SKM-1 treated with dmso at 0.1 percent for 144 hours (cell line): ENCODE measurements around the gene FHOD3.
"Not testable (repeated sequence)": the region's sequence is repeated elsewhere in the genome, so short reads cannot be mapped to it uniquely, and the experiment has no call there.

Experiments
- DNase-seq: peaks from one replicate; lab custom pipeline; 2025; ENCODE audit not compliant: unreplicated experiment; lab: John Stamatoyannopoulos, UW

Gene FHOD3

GRCh38 chr18:36762965-36763364 lies 465.5 kb downstream of the FHOD3 start:
- DNase-seq, result not testable (repeated sequence)

GRCh38 chr18:36766836-36767235 lies 469.3 kb downstream of the FHOD3 start:
- DNase-seq, result no peak

- DNase-seq, result no peak
Measured at GRCh38 chr18:36769172-36769571, 471.7 kb downstream of the FHOD3 start.

GRCh38 chr18:36769611-36770314 lies 472.2 kb downstream of the FHOD3 start:
- no peak for DNase-seq

GRCh38 chr18:36770315-36770946 lies 472.9 kb downstream of the FHOD3 start:
- no peak for DNase-seq

GRCh38 chr18:36771245-36771644 lies 473.7 kb downstream of the FHOD3 start:
- no peak for DNase-seq

- no peak for DNase-seq
Measured at GRCh38 chr18:36772241-36772723, 474.8 kb downstream of the FHOD3 start.

GRCh38 chr18:36775396-36775795 lies 477.9 kb downstream of the FHOD3 start:
- DNase-seq, result no peak

- no peak for DNase-seq
Measured at GRCh38 chr18:36776650-36777049, 479.1 kb downstream of the FHOD3 start.

GRCh38 chr18:36777566-36777965 lies 480.1 kb downstream of the FHOD3 start:
- DNase-seq, result no peak

- no peak for DNase-seq
Measured at GRCh38 chr18:36780748-36781147, 483.2 kb downstream of the FHOD3 start.

- DNase-seq, result no peak
Measured at GRCh38 chr18:36782710-36783109, 485.2 kb downstream of the FHOD3 start.

- DNase-seq, result no peak
Measured at GRCh38 chr18:36783792-36784191, 486.3 kb downstream of the FHOD3 start.

- no peak for DNase-seq
Measured at GRCh38 chr18:36786686-36787085, 489.2 kb downstream of the FHOD3 start.

- no peak for DNase-seq
Measured at GRCh38 chr18:36792634-36793283, 495.2 kb downstream of the FHOD3 start.

- DNase-seq, result no peak
Measured at GRCh38 chr18:36798738-36799473, 501.4 kb downstream of the FHOD3 start.

- DNase-seq, result no peak
Measured at GRCh38 chr18:36805105-36805504, 507.6 kb downstream of the FHOD3 start.

- DNase-seq, result no peak
Measured at GRCh38 chr18:36808681-36809080, 511.2 kb downstream of the FHOD3 start.

- DNase-seq, result peak; percentile 62
Measured at GRCh38 chr18:36809590-36810381, 512.3 kb downstream of the FHOD3 start.

- no peak for DNase-seq
Measured at GRCh38 chr18:36811430-36811829, 513.9 kb downstream of the FHOD3 start.

- DNase-seq, result no peak
Measured at GRCh38 chr18:36811955-36812354, 514.4 kb downstream of the FHOD3 start.
